GM21717 (cell line): ENCODE measurements around the gene ADAMTS2.

Source experiments
- ATAC-seq: cut with Tn5 transposase; IDR thresholded peaks from one replicate; pipeline ENCODE4 v1.9.1; 2021; ENCODE audit warnings: mild to moderate bottlenecking, moderate library complexity; ENCODE audit not compliant: unreplicated experiment

Gene ADAMTS2

DNA sequence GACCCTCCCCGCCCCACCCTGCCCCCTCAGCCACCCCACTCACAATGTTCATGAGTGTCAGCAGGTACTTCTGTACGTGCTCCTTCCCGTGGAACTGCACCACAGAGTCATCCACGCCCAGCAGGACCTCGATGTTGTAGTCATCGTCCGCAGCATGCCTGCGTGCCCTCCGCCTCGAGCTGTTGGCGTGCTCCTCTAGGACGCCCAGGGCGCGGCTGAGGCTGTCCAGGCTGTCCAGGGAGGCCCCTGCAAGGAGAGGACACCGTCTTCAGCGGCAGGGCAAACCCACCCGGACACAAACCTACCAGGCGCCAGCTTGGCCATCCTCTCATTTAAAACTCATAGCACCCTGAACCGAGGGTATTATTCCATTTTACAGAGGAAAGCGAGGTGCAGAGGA lies 137.8 kb downstream of the ADAMTS2 start:
- ATAC-seq: no peak

GRCh38 chr5:179206366-179206765 lies 138.9 kb downstream of the ADAMTS2 start:
- no peak for ATAC-seq

DNA sequence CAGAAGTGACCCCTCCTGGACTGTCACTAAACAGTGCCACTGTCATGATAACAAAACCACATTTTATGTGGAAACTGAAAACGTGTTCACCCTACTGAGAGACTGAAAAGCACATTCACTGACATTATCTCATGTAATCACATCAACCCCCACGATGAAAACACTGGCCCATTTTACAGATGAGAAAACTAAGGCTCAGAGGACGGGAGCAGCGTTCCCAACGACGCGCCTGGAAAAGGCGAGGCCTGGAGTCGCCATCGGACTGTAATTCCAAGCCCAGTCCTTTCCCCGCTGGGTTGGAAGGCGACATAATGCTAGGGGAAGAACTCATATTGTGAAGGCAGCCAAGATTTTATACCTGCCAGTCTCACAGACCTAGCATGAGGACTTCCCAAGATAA lies 140.0 kb downstream of the ADAMTS2 start:
- ATAC-seq: no peak

DNA sequence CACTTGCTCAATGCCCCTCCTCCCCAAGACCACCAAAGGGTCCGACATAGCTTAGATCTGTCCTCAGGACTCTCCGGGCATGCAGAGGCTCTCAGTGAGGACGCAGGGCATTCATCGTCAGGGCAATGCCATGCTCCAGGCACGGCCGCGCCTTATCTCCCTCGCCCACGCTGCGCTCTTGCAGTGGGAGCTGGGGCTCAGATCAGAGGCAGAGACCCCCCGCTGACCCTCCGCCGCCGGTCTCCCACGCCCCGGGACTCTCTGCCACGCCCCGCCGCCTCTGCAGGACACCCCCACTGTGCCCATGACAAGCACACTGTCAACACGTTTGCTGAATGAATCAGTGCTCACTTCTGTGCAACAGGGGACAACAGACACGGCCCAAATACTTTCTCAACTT lies 140.7 kb downstream of the ADAMTS2 start:
- ATAC-seq: no peak

DNA sequence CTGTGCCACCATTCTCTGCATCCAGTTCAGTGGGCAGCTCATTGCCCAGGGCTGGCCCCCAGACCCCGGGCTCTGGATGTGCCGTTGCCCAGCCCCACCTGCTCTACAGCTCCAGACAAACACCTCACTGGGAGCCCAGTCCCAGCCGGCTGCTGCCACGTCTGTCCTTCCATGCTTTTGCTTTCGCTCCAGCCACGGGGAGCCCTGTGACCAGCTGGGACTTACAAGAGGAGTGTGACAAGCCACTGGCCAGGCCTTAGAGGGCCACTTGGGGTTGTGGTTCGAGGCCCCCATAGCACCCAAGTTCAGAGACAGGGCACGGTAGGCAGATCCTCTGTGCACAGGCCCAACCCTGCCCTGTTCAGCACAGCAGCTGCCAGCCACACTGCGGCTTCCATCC lies 142.0 kb downstream of the ADAMTS2 start:
- ATAC-seq: no peak

DNA sequence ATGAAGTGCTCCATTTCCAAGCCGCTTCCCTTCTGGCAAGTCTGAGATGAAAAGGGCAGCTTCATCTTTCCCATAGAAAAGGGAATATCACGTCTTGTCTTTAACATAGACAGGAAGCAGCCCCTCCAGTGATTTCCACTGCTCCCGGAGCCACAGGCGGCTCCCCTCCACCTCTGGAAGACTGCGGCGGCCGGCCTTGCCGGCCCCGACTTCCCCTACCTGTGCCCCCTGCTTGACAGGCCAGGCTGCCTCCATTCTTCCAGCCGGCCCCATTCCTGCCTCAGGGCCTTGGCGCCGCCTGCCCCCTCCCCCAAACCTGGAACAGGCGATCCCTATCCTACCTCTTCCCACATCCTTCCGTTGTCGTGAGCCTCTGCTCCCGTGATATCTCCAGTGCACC lies 143.3 kb downstream of the ADAMTS2 start:
- no peak for ATAC-seq

DNA sequence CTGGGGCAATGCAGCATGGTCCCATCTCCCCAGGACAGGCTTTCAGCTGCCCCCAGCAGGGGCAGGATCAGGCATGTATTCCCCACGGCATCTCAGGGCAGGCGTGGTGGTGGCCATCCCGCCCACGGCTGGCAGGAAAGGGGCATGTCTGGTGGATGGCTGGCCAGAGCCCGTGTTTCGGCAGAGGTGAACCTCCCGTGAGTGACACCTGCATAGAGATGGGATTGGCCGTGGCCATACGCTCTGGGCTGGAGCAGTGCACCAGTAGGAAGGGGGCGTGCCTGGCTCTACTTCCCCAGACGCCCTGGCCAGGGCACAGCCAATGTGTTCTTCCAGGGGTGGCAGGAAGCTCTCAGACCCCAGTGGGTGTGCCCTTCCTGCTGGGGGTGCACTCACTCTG lies 146.0 kb downstream of the ADAMTS2 start:
- no peak for ATAC-seq

GRCh38 chr5:179198825-179199224 lies 146.4 kb downstream of the ADAMTS2 start:
- ATAC-seq: no peak

DNA sequence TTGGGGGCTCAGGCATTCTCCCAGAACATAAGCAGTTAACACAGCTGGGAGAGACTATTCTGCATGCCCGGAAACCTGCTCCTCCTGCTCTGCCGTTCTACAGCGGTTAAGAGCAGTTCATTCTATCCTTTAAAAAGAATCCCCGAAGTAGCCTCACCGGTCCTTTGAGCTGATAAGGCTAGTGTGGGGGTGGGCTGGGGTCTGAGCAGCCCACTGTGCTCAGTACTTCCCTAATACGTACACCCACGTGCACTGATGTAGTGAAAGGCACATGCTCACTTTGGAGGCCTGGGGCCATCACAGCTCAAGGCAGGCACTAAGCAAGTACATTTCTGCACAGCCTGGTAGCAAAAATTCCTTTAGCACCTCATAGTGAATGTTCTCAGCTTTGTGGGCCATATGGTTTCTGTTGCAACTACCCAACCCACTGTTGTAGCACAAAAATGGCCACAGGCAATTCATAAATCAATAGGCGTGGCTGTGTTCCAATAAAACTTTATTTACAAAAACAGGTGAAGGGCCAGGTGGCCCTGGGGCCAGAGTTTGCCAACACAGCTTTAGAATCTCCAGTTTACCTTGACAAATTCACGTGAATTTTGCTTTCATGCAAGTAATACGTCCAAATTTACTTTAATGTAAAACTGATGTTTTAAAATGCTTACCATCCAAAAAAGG lies 148.7 kb downstream of the ADAMTS2 start:
- no peak for ATAC-seq

GRCh38 chr5:179195561-179196404 lies 149.5 kb downstream of the ADAMTS2 start:
- ATAC-seq: no peak

- ATAC-seq: no peak
These were observed 150.3 kb downstream of the ADAMTS2 start for GRCh38 chr5:179194941-179195381.

GRCh38 chr5:179194201-179194910 lies 150.9 kb downstream of the ADAMTS2 start:
- ATAC-seq: no peak

DNA sequence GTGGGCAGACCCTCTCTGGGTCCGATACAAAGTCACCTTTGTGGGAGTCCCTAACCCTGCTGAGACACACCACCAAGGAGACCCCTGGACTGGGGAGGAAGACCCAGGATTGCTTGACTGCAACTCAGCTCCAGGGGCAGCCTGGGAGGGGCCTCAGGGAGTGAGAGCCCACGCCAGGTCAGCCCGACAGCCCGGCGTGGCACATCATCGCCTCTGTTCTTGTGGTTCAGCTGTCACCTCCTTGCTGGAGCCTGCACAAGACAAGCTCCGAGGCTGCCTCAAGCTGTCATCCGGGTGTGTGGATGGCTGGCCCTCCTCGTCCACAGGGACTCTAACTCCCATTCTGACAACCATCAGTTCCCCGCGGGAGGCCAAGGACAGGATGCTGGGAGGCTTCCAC lies 151.5 kb downstream of the ADAMTS2 start:
- no peak for ATAC-seq

- ATAC-seq: no peak
These were observed 152.3 kb downstream of the ADAMTS2 start for GRCh38 chr5:179192891-179193470.

DNA sequence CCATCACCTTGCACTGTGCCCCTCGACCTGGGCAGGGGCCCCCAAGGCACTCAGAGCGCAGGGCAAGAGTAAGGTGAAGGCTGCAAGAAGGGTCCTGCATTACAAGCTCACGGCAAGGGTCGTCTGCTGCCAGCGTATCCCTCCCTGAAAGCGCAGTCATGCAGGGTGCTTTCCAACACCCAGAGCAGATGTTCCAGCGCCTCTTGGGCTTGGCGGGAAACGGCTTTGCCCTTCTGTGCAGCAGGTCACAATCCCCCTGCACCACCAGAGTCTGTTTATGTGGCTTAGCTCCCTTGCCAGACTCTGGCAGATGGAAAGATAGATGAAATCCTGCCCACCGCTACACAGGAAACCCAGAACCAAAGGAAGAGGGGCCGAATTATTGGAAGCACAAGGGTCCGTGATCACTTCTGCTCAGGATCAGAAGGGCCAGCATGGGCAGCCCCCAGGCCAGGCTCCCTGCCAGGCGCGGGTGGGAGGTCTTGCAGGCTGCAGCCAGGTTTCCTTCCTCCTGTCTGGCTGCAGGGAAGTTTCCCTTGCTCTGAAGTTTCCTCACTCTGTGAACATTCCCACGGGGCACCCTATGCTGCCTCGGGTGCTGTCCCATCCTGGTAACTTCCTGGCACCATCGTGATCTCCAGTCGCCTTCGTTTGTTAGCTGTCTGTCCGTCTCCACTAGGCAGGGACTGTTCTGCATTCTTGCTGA lies 152.9 kb downstream of the ADAMTS2 start:
- no peak for ATAC-seq

- ATAC-seq: no peak
These were observed 153.6 kb downstream of the ADAMTS2 start for GRCh38 chr5:179191506-179192184.

GRCh38 chr5:179190851-179191505 lies 154.3 kb downstream of the ADAMTS2 start:
- no peak for ATAC-seq

GRCh38 chr5:179188636-179189035 lies 156.6 kb downstream of the ADAMTS2 start:
- no peak for ATAC-seq

DNA sequence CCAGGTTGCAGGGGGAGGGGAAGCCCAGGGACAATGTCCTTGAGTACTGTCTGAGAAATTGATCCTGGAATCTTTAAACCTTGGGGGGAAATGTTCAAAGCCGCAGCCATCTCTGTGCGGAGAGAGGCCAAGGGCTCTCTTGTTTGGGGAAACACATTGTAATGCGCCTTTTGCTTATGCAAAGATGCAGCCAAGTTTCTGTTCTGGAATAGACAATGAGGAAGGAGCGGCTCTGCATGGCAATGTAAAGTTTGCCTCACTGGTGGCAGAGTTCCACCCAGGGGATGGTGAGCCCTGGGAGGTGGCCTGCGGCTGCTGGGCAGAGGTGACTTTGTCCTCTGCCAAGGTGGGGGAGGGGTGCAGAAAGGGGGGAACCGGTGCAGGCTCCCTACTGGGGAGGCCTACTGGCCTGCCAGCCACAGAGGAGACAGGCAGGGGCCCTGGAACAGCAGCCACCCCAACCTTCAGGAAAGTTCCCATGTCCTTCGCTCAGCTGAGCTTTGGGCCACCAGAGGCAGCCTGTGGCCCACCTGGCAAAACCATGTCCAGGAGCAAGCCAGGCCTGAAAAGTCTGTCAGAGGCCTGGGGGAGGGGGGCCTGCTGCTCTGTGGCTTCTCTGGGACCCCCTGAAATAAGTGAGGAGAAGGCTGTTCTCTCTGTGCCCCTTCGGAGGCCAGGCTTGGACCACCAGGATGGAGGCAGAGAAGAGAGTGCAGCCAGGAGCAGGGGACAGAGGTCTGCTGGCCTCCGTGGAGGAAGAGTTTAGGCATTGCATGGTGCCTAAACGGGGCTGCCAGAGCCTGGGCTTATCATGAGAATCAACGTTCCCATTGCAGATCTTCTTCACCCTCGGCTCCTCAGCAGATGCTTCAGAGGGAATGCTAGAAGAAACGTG lies 157.3 kb downstream of the ADAMTS2 start:
- no peak for ATAC-seq
